Astrocyte of the cerebellum (primary cell): ENCODE results near the gene TNIK.
A peak's percentile ranks its signal among the peaks of the same experiment; 100 is the strongest.

Experiments
- DNase-seq: peaks from one replicate; pipeline ENCODE4 v3.0.0-alpha.2; 2011; ENCODE audit warnings: low read depth
- H3K4me3 ChIP-seq: 2 replicates; pipeline ENCODE4 v1.5.1; 2011; ENCODE audit warnings: mild to moderate bottlenecking, low read depth, low read length, moderate library complexity
- CTCF ChIP-seq: IDR thresholded peaks from 2 replicates; pipeline ENCODE4 v1.5.1; 2012; ENCODE audit warnings: low read length, low read depth, moderate library complexity, mild to moderate bottlenecking; ENCODE audit errors: missing control alignments
- in situ Hi-C: cut with HindIII; loops from 2 replicates; pipeline ENCODE4 v1.10.0; 2017; ENCODE audit warnings: low sequenced_read_pairs

The TNIK gene

GRCh38 chr3:171353423-171353822 is 106.8 kb downstream of the TNIK start:
- no peak for DNase-seq
- TF ChIP-seq CTCF, result no peak
- in situ Hi-C loops, result no loop called here
- no peak overlapping the region for H3K4me3 ChIP-seq

GRCh38 chr3:171352387-171352935 is 107.7 kb downstream of the TNIK start:
- no peak for DNase-seq
- no peak overlapping the region for H3K4me3 ChIP-seq
- in situ Hi-C loops, result no loop called here
- TF ChIP-seq CTCF, result no peak

DNA sequence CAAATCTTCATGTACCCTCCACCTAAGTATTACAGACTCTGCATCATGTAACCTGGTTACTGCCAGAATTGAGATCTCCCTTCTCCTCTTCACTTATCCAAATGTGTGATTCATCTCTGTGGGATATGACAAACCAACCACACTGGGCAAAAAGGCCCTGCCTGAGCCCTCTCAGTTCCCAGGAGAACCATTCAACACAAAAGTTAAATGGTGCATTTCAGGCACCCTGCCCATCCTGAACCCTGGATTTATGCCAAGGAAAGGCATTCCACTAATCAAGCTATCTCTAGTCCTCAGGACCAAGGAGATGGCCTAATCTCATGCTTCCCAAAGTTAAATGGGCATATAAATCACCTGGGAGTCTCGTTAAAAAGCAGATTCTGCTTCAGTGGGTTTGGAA is 108.5 kb downstream of the TNIK start:
- no peak overlapping the region for H3K4me3 ChIP-seq
- peak; percentile 94 for DNase-seq
- TF ChIP-seq CTCF, result no peak
- in situ Hi-C loops, result no loop called here

DNA sequence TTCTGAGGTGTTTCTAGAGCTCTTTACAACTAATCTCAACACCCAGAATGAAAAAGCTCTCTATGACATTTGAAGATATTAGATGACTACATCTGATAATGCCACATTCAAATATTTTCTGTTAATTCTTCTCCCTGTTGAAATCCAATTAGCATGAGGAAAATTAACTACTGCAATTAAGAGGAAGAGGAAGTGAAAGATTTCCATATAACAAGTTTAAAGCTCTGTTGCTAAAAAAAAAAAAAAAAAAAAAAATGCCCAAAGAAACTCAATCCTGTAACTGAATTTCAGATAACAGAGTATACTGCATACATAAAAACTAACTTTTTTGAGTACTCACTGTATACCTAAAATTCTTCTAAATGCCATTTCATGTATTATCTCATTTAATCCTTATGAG is 109.8 kb downstream of the TNIK start:
- no peak overlapping the region for H3K4me3 ChIP-seq
- TF ChIP-seq CTCF, result no peak
- in situ Hi-C loops, result no loop called here
- no peak for DNase-seq

DNA sequence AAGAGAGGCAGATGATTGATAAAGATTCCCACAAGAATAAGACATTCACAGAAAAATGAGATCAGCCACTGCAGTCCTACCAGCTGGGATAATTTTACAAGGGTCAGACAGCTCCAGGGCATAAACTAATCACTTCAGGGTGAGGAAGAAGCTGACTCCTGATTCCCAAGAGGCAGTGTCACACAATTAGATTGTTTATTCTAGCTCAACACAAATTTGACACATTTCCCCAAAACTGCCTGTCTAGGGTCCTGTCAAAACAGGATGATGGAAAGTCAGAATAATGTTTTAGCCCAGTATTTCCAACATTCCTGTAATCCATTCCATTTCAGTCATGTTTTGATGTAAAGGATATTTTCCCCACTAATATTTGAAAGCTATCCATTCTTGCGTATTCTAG is 110.8 kb downstream of the TNIK start:
- H3K4me3 ChIP-seq, result no peak overlapping the region
- TF ChIP-seq CTCF, result no peak
- DNase-seq, result no peak
- in situ Hi-C loops, result no loop called here

DNA sequence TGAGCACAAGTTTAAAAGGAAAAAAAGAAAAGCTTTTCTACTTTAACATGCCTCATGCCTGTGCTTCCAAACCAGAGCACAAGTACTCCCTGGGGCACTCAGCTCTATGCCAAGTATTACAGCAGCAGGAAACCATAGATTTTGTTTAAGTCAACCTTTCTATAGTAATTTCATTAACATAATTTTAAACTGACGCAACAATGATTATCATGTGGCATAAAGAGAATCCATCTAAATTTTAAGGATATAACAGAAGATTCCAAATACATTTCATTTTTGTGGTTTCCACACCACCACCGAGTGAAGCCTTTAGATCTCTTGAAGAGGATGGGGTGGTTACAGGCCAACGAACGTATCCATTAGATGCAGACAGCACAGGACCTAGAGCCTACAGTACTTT is 112.1 kb downstream of the TNIK start:
- peak; percentile 68 for DNase-seq
- in situ Hi-C loops, result no loop called here
- no peak for TF ChIP-seq CTCF
- H3K4me3 ChIP-seq, result no peak overlapping the region
